ENCODE measurements around the gene SLC12A8. TPM values are rescaled to one million over a fixed set of nuclear protein-coding genes. Genes with fewer than 3 reads are reported as not detected.

The SLC12A8 gene
- total and polyA plus RNA-seq, 2 donors (not counting 1 experiment from before 2014, with no cell fraction given) = 0.57 to 1.1 TPM

DNA sequence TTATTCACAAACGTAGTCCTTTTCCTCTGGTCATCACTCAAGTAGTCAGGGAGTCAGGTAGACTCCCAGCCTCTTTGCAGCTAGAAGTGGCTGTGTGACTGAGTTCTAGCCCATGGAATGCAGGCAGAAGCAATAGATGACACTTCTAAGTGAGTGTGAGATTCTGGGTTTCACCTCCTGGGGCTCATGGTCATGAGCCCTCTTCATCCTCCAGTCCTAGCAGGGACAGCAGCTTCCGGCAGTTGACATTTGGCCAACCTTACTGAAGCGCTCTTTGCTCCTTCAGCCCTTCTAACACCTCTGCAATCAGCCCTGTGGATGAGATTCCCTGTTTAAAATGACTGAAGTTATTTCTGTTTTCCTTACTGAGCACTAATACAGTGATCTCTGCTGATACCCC, 21.8 kb downstream of the SLC12A8 start:
- POLR2A ChIA-PET = no interaction called here
- Histone ChIP-seq H3K9me3 (ENCODE audit: control extremely low read depth in 1 of 3, control insufficient read depth in 2 of 3, insufficient read depth in 1 of 3, low read length in 2 of 3) (peaks cover 0 to 2% (median 0%) of the 10 kb centered on the region in 3 donors), H3K79me2 (ENCODE audit: control insufficient read depth, insufficient read depth, low read length) (no peaks in the 10 kb centered on the region), H3K27me3 (replicated peaks in 1 of 4; ENCODE audit: control extremely low read depth in 1 of 4, control insufficient read depth in 3 of 4, insufficient read depth in 4 of 4, low read length in 3 of 4) (no peaks in the 10 kb centered on the region), H4K20me1 (ENCODE audit: control insufficient read depth, insufficient read depth, low read length, poor library complexity, severe bottlenecking) (no peaks in the 10 kb centered on the region), H3K36me3 (replicated peaks in 1 of 2; ENCODE audit: control extremely low read depth in 1 of 2, control insufficient read depth in 1 of 2, extremely low read depth in 1 of 2, insufficient read depth in 2 of 2, low read length in 1 of 2) (no peaks in the 10 kb centered on the region), H2AFZ (ENCODE audit: insufficient read depth, low read depth, low read length, poor library complexity, severe bottlenecking) (no peak overlapping the region), H3K4me3 (ENCODE audit: control extremely low read depth in 1 of 5, extremely low read depth in 1 of 5, insufficient read depth in 1 of 5, low read depth in 2 of 5, low read length in 4 of 5) (no peak overlapping the region), H3K27ac (ENCODE audit: low read length in 2 of 2) (no peak overlapping the region), H3K9ac (ENCODE audit: low read length) (no peak overlapping the region), H3K4me1 (ENCODE audit: control insufficient read depth in 2 of 2, insufficient read depth in 2 of 2, low read length in 2 of 2) (peaks cover 0 to 11% of the 10 kb centered on the region in 2 donors), H3K4me2 (replicated peaks; ENCODE audit: low read depth, low read length, poor library complexity, severe bottlenecking) (no peak overlapping the region)
- H3K9me3 Mint-ChIP-seq (ENCODE audit: insufficient read depth) = no peaks in the 10 kb centered on the region
- CTCF ChIA-PET = no interaction called here
- H3K27ac Mint-ChIP-seq = no peak overlapping the region
- no peak for DNase-seq
- H3K4me1 Mint-ChIP-seq = peaks cover 16% of the 10 kb centered on the region
- no peak for ATAC-seq (ENCODE audit: low read depth)
- no CpG with 5 or more reads among the region's 3 CpGs for WGBS (ENCODE audit: insufficient coverage)
- no peak for TF ChIP-seq EZH2 (IDR thresholded peaks at IDR 0.05; ENCODE audit: borderline replicate concordance, insufficient read depth, low read depth, low read length, poor library complexity, severe bottlenecking)
- TF ChIP-seq, protein P1, sequence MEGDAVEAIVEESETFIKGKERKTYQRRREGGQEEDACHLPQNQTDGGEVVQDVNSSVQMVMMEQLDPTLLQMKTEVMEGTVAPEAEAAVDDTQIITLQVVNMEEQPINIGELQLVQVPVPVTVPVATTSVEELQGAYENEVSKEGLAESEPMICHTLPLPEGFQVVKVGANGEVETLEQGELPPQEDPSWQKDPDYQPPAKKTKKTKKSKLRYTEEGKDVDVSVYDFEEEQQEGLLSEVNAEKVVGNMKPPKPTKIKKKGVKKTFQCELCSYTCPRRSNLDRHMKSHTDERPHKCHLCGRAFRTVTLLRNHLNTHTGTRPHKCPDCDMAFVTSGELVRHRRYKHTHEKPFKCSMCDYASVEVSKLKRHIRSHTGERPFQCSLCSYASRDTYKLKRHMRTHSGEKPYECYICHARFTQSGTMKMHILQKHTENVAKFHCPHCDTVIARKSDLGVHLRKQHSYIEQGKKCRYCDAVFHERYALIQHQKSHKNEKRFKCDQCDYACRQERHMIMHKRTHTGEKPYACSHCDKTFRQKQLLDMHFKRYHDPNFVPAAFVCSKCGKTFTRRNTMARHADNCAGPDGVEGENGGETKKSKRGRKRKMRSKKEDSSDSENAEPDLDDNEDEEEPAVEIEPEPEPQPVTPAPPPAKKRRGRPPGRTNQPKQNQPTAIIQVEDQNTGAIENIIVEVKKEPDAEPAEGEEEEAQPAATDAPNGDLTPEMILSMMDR (IDR thresholded peaks at IDR 0.05) = no peak
- intact Hi-C loops (cut with micrococcal nuclease) = no loop called here
- H3K4me3 Mint-ChIP-seq = no peak overlapping the region
- no peaks in the 10 kb centered on the region for H3K27me3 Mint-ChIP-seq

GRCh38 chr3:125189378-125190165, 23.0 kb downstream of the SLC12A8 start:
- Histone ChIP-seq H4K20me1 (ENCODE audit: control insufficient read depth, insufficient read depth, low read length, poor library complexity, severe bottlenecking) (no peaks in the 10 kb centered on the region), H3K4me1 (ENCODE audit: control insufficient read depth in 2 of 2, insufficient read depth in 2 of 2, low read length in 2 of 2) (peaks cover 0 to 11% of the 10 kb centered on the region in 2 donors), H3K9me3 (ENCODE audit: control extremely low read depth in 1 of 3, control insufficient read depth in 2 of 3, insufficient read depth in 1 of 3, low read length in 2 of 3) (peaks cover 0 to 2% (median 0%) of the 10 kb centered on the region in 3 donors), H3K4me3 (ENCODE audit: control extremely low read depth in 1 of 5, extremely low read depth in 1 of 5, insufficient read depth in 1 of 5, low read depth in 2 of 5, low read length in 4 of 5) (no peak overlapping the region), H3K9ac (ENCODE audit: low read length) (no peak overlapping the region), H2AFZ (ENCODE audit: insufficient read depth, low read depth, low read length, poor library complexity, severe bottlenecking) (no peak overlapping the region), H3K27me3 (replicated peaks in 1 of 4; ENCODE audit: control extremely low read depth in 1 of 4, control insufficient read depth in 3 of 4, insufficient read depth in 4 of 4, low read length in 3 of 4) (no peaks in the 10 kb centered on the region), H3K79me2 (ENCODE audit: control insufficient read depth, insufficient read depth, low read length) (no peaks in the 10 kb centered on the region), H3K27ac (ENCODE audit: low read length in 2 of 2) (no peak overlapping the region), H3K4me2 (replicated peaks; ENCODE audit: low read depth, low read length, poor library complexity, severe bottlenecking) (no peak overlapping the region), H3K36me3 (replicated peaks in 1 of 2; ENCODE audit: control extremely low read depth in 1 of 2, control insufficient read depth in 1 of 2, extremely low read depth in 1 of 2, insufficient read depth in 2 of 2, low read length in 1 of 2) (no peaks in the 10 kb centered on the region)
- peaks cover 16% of the 10 kb centered on the region for H3K4me1 Mint-ChIP-seq
- no peak overlapping the region for H3K27ac Mint-ChIP-seq
- ChIA-PET POLR2A (no interaction called here), CTCF (interaction anchor here (0.9 kb wide), 1 partner anchor 67 kb away, joined by 3 read pairs; no protein-coding TSS in a partner anchor)
- no peaks in the 10 kb centered on the region for H3K27me3 Mint-ChIP-seq
- TF ChIP-seq, protein P1 (IDR thresholded peaks at IDR 0.05) = no peak
- TF ChIP-seq EZH2 (IDR thresholded peaks at IDR 0.05; ENCODE audit: borderline replicate concordance, insufficient read depth, low read depth, low read length, poor library complexity, severe bottlenecking) = no peak
- H3K9me3 Mint-ChIP-seq (ENCODE audit: insufficient read depth) = no peaks in the 10 kb centered on the region
- DNase-seq = no peak
- no peak overlapping the region for H3K4me3 Mint-ChIP-seq
- 100% methylated on average over 4 of the region's 7 CpGs for WGBS (ENCODE audit: insufficient coverage)
- intact Hi-C loops (cut with micrococcal nuclease) = no loop called here
- ATAC-seq (ENCODE audit: low read depth) = no peak

All from B cell (primary cell).